ENCODE measurements around the gene IL20RA.

IL20RA gene

GRCh38 chr6:137046871-137047412, 2.2 kb upstream of the IL20RA start:
- DNase-seq (ENCODE audit: extremely low spot score): no peak
- POLR2A ChIA-PET: no interaction called here
- no peak for TF ChIP-seq CTCF (IDR thresholded peaks at IDR 0.05; ENCODE audit: control extremely low read depth, extremely low read depth, low read depth, missing control alignments)
- CTCF ChIA-PET: interaction anchor here (1.2 to 1.7 kb wide), 2 partner anchors 10 to 58 kb away, joined by 3 to 5 read pairs; no protein-coding TSS in a partner anchor

- no peak for DNase-seq (ENCODE audit: extremely low spot score)
- CTCF ChIA-PET: interaction anchor here (1.2 to 1.7 kb wide), 2 partner anchors 15 to 57 kb away, joined by 3 to 4 read pairs; no protein-coding TSS in a partner anchor
- POLR2A ChIA-PET: no interaction called here
- no peak for TF ChIP-seq CTCF (IDR thresholded peaks at IDR 0.05; ENCODE audit: control extremely low read depth, extremely low read depth, low read depth, missing control alignments)
Measured at GRCh38 chr6:137045222-137045789, 541 bp upstream of the IL20RA start.

GRCh38 chr6:137043710-137044365, 927 bp downstream of the IL20RA start:
- TF ChIP-seq CTCF (IDR thresholded peaks at IDR 0.05; ENCODE audit: control extremely low read depth, extremely low read depth, low read depth, missing control alignments): no peak
- POLR2A ChIA-PET: no interaction called here
- DNase-seq (ENCODE audit: extremely low spot score): peak; percentile 43
- CTCF ChIA-PET: interaction anchor here (0.9 to 2.0 kb wide), 7 partner anchors 10 to 80 kb away, joined by 3 to 6 read pairs (median 4); no protein-coding TSS in a partner anchor

- POLR2A ChIA-PET: no interaction called here
Measured at GRCh38 chr6:137040393-137040792, 4.4 kb downstream of the IL20RA start.

DNA sequence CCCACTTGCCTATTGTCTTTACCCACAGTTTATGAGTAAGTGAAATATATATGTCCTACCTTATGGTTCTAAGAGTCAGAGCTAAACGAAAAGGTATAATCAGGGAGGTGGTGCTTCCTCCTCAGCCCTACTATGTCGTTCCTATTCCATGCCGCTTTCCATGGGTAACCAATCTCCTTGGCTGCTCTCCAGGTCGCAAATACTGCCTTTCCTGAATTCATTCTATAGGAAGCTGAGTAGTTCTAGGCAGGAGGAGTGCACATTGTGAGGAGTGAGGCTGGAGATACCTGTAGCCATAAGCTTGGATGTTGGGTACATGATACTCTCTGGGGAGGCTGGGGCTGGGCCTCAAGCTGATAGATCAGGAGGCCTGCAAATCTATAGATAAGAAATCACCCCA, 5.8 kb downstream of the IL20RA start:
- CTCF ChIA-PET: interaction anchor here (1.3 kb wide), 1 partner anchor 23 kb away, joined by 3 read pairs; no protein-coding TSS in a partner anchor
- no peak for TF ChIP-seq CTCF (IDR thresholded peaks at IDR 0.05; ENCODE audit: control extremely low read depth, extremely low read depth, low read depth, missing control alignments)
- no peak for DNase-seq (ENCODE audit: extremely low spot score)
- POLR2A ChIA-PET: no interaction called here

More at GRCh38 chr6:137040393-137040792, 4.4 kb downstream of the IL20RA start:
- CTCF ChIA-PET: no interaction called here
- TF ChIP-seq CTCF (IDR thresholded peaks at IDR 0.05; ENCODE audit: control extremely low read depth, extremely low read depth, low read depth, missing control alignments): no peak
- no peak for DNase-seq (ENCODE audit: extremely low spot score)

DNA sequence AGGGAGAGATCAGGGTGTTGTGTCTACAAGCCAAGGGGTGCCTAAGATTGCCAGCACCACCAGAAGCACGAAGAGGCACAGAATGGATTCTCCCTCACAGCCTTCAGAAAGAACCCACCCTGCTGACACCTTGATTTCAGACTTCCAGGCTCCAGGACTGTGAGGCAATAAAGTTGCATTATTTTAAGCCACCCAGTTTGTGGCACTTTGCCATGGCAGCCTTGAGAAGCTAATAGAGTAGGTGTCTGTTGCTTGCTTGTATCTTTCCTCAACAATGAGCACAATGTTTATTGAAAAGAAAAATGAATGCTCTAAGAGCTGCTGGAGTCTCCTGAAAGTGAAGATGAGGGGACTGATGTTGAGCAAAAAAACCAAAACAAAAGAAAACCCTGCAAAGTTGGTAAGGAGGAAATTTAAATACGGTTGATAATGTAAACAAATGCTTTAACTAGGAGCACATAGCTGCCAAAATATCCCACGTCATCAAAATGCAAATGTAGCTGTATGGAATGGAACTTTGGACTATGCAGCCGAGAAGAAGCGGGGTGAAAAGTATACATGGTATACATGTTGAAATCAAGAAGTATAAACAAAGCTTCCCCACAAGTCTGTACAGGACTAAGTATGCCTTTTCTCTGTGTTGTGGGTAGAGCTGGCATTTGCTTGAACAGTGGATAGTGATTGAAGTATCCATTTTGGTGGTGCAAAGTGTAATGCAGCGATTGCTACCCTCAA, 8.0 kb downstream of the IL20RA start:
- DNase-seq (ENCODE audit: extremely low spot score): no peak
- ChIA-PET POLR2A (no interaction called here), CTCF (interaction anchor here (2.0 kb wide), 1 partner anchor 10 kb away, joined by 5 read pairs; no protein-coding TSS in a partner anchor)
- no peak for TF ChIP-seq CTCF (IDR thresholded peaks at IDR 0.05; ENCODE audit: control extremely low read depth, extremely low read depth, low read depth, missing control alignments)

All from GM10248 (cell line).